KOPT-K1 (cell line): Measurements from ENCODE around the gene TM9SF3.
"Not testable (repeated sequence)": the region's sequence is repeated elsewhere in the genome, so short reads cannot be mapped to it uniquely, and the experiment has no call there.

ENCODE experiments used
- H3K27ac ChIP-seq: fragments of 200-600 bp; sonication (generic); 2 replicates; pipeline ENCODE4 v1.5.1; 2016; ENCODE audit warnings: antibody characterized with exemption, mild to moderate bottlenecking, low read depth, low read length; ENCODE audit not compliant: poor library complexity, severe bottlenecking
- H3K36me3 ChIP-seq: fragments of 200-600 bp; sonication (generic); 2 replicates; pipeline ENCODE4 v1.5.1; 2017; ENCODE audit warnings: antibody characterized with exemption, mild to moderate bottlenecking, low read length, moderate library complexity; ENCODE audit not compliant: insufficient read depth
- H3K9me3 ChIP-seq: fragments of 200-600 bp; sonication (generic); 2 replicates; pipeline ENCODE4 v1.5.1; 2017; ENCODE audit warnings: antibody characterized with exemption, low read length, mild to moderate bottlenecking; ENCODE audit not compliant: insufficient read depth, poor library complexity, severe bottlenecking

Gene TM9SF3

DNA sequence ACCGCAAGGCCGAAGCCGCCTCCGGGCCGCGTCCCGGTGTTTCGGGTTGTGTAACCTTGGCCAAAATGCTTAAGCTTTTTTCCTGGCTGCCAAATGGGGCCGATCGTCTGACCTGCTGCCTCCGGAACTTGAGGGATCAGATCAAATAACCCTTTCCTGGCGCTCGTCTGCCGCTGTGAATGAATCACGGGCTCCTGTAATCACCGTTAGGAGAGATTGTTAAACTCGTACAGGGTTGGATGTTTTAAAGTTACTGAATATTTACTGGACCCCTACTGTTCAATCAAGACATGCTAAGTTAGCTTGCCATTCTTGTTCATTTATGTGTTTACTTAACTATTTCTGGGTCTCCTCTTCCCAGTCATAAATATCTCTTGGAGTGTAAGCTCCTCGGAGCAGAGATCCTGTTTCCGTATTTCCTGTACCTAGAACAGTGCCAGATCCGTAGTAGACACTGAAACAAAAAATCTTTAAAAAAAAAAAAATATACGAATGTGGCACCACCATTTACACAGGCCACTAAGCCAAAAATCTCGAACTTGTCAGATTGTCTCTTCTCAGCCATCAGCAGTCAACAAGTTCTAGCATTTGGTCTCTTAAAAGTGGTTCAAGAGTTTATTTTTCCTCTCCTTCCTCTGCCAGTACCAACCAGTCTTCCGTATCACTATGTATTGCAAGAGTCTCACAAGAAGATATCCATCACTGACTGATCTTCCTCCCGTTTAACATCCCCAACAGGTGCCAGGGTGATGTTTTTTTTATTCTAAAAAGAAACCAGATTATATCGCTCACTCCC lies 650 bp upstream of the TM9SF3 start:
- peaks cover 5% of the 10 kb centered on the region for H3K36me3 ChIP-seq
- H3K9me3 ChIP-seq, result no peaks in the 10 kb centered on the region
- peak overlapping the region; percentile 99 for H3K27ac ChIP-seq

DNA sequence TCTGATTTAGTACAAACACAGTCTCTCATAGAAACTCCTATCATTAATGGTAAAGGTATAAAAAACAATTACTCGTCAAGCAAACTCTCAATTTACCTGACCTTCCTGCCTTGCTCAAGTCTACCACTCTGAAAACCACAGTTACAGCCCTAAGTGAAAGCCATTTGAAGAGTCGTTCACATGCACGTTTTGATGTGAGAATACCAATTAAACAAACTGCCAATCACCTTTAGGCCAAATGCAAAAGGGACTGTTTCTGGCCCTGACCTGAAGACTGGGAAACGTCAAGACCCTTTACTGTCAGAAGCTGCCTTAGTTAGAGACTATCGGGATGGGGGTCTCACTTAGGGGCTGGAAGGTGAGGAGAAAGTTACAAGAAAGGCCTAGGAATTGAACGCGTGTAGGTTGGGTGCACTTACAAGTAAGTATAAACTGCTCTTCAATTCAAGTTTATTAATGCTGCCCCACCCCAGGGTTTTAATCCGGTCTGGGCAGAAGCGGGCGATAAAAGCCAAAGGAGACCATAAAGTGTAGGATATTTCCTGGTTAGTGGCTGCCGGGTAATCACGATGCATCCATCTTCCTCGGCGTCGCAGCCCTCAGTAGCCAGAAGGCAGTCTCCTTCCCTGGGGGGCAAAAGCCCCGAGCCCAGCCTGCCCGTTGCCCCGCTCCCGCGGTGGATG lies 935 bp downstream of the TM9SF3 start:
- Histone ChIP-seq H3K27ac (peak overlapping the region; percentile 99), H3K36me3 (peaks cover 8% of the 10 kb centered on the region), H3K9me3 (no peaks in the 10 kb centered on the region)

DNA sequence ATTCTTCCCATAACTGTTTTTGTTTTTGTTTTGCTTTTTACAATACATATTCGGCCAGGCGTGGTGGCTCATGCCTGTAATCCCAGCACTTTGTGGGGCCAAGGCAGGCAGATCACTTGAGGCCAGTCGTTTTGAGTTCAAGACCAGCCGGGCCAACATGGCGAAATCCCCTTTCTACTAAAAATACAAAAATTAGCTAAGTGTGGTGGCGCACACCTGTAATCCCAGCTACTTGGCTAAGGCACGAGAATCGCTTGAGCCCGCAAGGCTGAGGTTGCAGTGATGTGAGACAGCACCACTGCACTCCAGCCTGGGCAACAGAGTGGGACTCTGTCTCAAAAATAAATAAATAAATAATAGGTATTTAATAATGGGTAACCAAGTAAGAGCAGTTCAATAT lies 2.3 kb downstream of the TM9SF3 start:
- no peak overlapping the region for H3K27ac ChIP-seq
- no peaks in the 10 kb centered on the region for H3K9me3 ChIP-seq
- peaks cover 10% of the 10 kb centered on the region for H3K36me3 ChIP-seq

DNA sequence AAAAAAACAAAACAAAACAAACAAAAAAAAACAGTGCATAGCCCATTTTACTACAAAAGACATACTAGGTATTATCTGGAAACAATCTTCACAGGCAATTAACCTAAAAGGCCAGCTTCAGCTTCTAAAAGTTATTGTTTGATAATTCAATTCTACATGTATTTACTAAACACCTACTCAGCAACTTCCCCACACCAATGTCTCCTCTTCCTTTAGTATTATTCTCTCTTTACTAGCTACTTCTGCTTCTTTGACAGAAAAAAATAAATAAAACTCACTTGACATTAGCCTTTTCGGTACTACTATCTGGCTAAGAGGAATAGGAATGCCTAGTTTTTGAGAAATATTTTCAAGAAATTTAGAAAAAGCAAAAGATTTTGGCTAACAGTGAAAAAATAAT lies 2.8 kb downstream of the TM9SF3 start:
- Histone ChIP-seq H3K9me3 (no peaks in the 10 kb centered on the region), H3K27ac (no peak overlapping the region), H3K36me3 (peaks cover 11% of the 10 kb centered on the region)

DNA sequence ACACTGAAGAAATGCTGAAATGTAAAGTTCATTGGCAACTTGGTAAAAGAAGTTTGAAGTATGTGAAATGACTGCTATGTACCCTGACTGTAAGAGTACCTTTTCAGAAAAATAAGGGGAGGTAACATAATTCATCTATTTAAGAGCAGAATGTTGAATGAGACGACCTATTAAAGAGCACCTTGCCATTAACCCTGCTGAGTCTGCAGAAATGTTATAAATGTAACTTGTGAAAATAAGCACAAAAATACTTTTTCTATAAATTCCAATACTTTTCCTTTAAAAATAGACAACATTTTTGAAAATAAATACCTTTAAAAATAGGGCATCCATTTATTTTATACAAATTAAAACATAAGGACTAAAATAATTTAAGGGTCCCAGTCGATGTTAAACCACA lies 7.7 kb downstream of the TM9SF3 start:
- Histone ChIP-seq H3K9me3 (no peaks in the 10 kb centered on the region), H3K27ac (no peak overlapping the region), H3K36me3 (peaks cover 43% of the 10 kb centered on the region)

DNA sequence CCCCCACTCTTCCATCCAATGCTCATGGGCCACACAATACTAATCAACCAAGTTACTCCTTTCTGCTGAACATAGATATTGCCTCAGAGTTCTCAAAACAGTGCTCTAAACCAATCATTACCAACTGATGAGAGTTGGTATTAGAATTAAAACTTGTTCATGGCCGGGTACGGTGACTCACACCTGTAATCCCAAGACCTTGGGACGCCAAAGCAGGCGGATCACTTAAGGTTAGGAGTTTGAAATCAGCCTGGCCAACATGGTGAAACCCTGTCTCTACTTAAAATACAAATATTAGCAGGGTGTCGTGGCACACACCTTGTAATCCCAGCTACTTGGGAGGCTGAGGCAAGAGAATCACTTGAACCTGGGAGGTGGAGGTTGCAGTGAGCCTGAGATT lies 8.2 kb downstream of the TM9SF3 start:
- Histone ChIP-seq H3K9me3 (no peaks in the 10 kb centered on the region), H3K36me3 (peaks cover 44% of the 10 kb centered on the region), H3K27ac (no peak overlapping the region)

DNA sequence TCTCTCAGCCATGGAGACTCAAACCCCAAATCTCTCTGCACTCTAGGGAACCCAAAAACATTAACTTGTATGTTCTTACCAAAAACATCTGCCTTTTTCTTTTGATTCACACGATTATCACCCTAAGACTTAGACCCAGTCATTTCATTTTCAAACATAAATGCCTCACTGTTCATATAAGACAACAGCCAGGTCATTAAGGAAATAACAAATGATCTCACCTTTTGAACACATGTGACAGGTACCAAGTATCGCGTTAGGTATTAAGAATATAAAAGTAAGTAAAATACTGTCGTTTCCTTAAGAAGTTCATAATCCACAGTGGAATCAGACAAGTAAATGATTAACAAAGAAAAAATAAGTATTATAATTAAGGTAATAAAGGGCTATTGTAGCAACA lies 8.8 kb downstream of the TM9SF3 start:
- H3K9me3 ChIP-seq, result no peaks in the 10 kb centered on the region
- peaks cover 45% of the 10 kb centered on the region for H3K36me3 ChIP-seq

DNA sequence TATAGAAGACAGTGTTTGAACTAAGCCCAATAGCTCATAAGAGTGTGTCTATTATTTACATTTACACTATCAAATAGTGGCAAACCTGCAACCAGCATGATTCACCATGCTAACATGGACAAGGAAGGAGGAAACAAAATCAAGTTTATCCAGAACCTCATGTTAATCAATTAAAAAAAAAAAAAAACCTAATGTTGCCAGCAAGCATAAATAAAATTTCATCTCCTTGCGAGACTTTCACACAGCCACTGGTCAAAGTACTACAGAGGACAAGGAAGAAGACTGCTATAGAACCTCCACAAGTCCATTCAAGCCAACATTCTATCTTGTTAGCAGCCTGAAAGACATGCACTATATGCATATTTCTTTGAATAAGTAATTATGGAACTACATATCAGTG lies 9.7 kb downstream of the TM9SF3 start:
- peaks cover 54% of the 10 kb centered on the region for H3K36me3 ChIP-seq
- no peaks in the 10 kb centered on the region for H3K9me3 ChIP-seq
- no peak overlapping the region for H3K27ac ChIP-seq

More for the DNA sequence above, 8.8 kb downstream of the TM9SF3 start:
- H3K27ac ChIP-seq, result no peak overlapping the region

DNA sequence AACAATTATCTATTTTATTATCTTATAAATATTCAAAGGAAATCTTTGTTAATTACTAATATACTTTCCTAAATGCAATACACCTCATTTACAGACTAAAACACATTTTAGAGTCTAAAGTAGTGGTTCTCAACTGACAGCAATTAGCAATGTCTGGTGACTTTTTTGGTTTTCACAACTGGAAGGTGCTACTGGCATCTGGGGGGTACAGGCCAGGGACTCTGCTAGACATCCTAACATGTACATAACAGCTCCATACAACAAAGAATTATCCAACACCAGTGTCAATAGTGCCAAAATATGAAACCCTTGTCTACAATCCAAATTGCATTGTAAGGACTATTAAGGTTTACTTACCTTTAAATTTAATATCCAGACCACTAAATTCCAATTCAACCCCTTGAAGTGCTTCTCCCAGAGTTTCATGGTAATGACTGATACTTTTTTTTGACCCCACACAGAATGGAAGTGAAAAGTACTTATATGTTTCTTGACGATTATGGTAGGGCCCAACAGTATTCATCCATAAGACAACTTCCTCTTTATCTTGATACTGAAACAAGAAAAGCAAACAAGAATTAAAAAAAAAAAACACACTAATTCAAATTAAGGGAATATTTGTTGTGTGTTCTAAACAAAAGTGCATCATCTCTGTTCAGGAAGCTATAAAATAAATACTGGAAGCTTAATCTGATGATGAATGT lies 10.4 kb downstream of the TM9SF3 start:
- H3K9me3 ChIP-seq, result no peaks in the 10 kb centered on the region
- H3K27ac ChIP-seq, result no peak overlapping the region
- peaks cover 60% of the 10 kb centered on the region for H3K36me3 ChIP-seq

DNA sequence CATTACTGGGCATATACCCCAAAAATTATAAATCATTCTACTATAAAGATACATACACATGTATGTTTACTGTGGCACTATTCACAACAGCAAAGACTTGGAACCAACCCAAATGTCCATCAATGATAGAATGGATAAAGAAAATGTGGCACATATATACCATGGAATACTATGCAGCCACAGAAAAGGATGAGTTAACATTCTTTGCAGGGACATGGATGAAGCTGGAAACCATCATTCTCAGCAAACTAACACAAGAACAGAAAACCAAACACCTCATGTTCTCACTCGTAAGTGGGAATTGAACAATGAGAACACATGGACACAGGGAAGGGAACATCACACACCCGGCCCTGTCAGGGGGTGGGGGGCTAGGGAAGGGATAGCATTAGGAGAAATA lies 12.2 kb downstream of the TM9SF3 start:
- H3K36me3 ChIP-seq, result peaks cover 58% of the 10 kb centered on the region
- H3K9me3 ChIP-seq, H3K27ac ChIP-seq: not testable (repeated sequence)

DNA sequence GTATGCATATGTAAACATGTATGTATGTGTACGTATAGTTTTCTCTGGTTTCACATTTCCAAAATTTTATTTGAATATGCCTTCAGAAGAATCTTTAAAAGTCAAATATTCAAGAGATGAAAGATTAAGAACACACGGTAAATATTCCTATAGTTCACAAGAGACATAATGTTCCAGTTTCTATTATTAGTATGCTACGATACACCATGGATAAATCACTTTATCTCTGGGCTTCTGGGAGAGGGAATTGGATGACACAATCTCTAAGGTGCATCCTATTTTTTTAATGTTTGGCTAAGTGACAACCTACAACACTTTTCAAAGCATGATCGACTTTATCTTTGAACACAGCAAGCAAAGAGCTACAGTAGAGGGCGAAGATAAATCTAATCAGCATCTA lies 13.8 kb downstream of the TM9SF3 start:
- Histone ChIP-seq H3K36me3 (peaks cover 66% of the 10 kb centered on the region), H3K27ac (no peak overlapping the region), H3K9me3 (no peaks in the 10 kb centered on the region)

DNA sequence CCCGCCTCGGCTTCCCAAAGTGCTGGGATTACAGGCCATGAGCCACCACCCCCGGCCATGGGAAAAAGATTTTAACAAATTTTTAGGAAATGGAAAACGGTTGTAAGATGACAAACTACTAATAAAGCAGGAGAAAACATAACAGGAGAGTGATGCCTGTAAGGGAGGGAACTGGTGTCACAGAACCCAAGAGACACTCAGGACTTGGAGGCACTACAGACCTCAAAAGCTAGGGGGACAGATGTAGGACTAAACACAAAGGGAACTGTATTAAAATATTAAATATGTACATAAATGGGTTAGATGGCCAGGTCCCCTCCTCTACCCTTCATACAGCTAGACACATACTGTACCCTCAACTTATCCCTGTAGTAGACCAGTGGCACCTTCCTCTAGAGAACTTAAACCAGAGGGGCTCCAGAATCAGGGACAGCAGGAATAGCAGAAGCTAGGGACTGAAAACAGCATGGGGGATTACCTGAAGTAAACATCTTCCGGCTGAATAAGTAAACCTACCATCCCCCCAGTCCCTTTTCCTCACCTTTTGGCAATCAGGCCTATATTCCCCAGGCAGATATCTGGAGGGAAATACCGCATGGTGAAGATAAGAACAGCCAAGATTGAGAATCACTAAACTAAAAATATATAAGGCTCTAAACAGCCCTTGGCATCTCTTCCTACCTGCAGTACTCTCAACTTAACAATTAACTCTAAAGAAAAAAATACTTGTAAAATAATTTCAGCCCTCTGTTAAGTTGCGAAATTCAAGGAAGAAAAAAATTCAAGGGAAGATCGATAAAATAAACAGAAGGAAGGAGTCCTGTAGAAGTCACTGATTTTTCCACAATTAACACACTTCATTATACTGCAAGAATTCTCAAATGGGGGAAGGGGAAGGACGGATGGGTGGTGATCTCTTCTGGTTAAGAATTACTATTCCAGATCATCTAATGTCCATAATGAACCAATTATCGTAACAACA lies 15.5 kb downstream of the TM9SF3 start:
- H3K9me3 ChIP-seq, result no peaks in the 10 kb centered on the region
- H3K27ac ChIP-seq, result no peak overlapping the region
- H3K36me3 ChIP-seq, result peaks cover 76% of the 10 kb centered on the region

DNA sequence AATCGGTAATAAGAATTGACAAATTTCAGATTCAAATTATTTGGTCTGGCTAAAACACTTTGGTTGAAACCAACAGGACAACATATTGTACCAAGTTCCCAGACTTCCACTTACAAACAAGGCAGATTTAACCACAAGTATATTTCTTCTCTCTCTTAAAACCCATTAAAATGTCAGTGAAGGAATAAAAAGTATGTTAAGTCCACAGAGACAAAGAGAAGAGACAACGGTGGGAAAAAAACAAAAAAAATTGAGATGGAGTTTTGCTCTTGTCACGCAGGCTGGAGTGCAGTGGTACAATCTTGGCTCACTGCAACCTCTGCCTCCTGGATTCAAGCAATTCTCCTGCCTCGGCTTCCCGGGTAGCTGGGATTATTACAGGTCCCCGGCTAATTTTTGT lies 16.3 kb downstream of the TM9SF3 start:
- no peak overlapping the region for H3K27ac ChIP-seq
- H3K9me3 ChIP-seq, result no peaks in the 10 kb centered on the region
- peaks cover 69% of the 10 kb centered on the region for H3K36me3 ChIP-seq

DNA sequence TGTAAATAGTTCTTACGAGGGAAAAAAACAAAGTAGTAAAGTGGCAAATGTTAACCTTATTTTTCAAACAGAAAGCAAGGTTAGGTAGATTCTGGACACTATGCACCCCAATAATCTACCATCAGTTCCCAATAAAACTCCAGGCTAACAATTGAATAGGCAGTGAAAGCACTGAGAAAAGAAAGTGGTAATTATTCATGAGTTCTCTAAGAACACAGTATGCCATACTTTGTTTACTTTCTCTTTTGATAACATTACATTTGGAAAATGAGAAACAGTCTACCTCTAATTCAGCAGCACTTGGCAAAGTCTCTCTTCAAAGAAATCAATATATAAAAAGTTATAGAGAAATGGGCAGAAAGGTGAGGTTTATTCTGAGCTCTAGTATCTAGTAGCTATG lies 18.4 kb downstream of the TM9SF3 start:
- Histone ChIP-seq H3K9me3 (no peaks in the 10 kb centered on the region), H3K36me3 (peaks cover 77% of the 10 kb centered on the region), H3K27ac (no peak overlapping the region)
